ENCODE measurements around the gene PCDHGB2.
A peak's percentile ranks its signal among the peaks of the same experiment; 100 is the strongest.
"Not testable (repeated sequence)": the region's sequence is repeated elsewhere in the genome, so short reads cannot be mapped to it uniquely, and the experiment has no call there.

The PCDHGB2 gene

DNA sequence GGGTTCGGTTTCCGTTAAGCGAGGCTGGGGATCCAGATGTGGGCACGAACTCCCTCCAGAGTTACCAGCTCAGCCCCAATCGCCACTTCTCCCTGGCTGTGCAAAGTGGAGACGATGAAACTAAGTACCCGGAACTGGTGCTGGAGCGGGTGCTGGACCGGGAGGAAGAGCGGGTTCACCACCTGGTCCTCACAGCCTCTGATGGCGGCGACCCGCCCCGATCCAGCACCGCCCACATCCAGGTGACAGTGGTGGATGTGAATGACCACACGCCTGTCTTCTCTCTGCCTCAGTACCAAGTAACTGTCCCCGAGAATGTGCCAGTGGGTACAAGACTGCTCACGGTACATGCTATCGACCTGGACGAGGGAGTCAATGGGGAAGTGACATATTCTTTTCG is 23.6 kb downstream of the PCDHGB2 start:
- no peak for DNase-seq

DNA sequence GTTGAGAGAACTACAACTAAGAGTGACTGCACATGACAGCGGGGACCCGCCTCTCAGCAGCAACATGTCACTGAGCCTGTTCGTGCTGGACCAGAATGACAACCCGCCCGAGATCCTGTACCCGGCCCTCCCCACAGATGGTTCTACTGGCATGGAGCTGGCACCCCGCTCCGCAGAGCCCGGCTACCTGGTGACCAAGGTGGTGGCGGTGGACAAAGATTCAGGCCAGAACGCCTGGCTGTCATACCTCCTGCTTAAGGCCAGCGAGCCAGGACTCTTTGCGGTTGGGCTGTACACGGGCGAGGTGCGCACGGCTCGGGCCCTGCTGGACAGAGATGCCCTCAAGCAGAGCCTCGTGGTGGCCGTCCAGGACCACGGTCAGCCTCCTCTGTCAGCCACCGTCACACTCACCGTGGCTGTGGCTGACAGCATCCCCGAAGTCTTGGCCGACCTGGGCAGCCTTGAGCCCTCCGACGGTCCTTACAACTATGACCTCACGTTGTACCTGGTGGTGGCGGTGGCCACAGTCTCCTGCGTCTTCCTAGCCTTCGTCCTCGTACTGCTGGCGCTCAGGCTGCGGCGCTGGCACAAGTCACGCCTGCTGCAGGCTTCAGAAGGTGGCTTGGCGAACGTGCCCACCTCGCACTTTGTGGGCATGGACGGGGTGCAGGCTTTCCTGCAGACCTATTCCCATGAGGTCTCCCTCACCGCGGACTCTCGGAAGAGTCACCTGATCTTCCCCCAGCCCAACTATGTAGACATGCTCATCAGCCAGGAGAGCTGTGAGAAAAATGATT is 24.9 kb downstream of the PCDHGB2 start:
- DNase-seq, result no peak

DNA sequence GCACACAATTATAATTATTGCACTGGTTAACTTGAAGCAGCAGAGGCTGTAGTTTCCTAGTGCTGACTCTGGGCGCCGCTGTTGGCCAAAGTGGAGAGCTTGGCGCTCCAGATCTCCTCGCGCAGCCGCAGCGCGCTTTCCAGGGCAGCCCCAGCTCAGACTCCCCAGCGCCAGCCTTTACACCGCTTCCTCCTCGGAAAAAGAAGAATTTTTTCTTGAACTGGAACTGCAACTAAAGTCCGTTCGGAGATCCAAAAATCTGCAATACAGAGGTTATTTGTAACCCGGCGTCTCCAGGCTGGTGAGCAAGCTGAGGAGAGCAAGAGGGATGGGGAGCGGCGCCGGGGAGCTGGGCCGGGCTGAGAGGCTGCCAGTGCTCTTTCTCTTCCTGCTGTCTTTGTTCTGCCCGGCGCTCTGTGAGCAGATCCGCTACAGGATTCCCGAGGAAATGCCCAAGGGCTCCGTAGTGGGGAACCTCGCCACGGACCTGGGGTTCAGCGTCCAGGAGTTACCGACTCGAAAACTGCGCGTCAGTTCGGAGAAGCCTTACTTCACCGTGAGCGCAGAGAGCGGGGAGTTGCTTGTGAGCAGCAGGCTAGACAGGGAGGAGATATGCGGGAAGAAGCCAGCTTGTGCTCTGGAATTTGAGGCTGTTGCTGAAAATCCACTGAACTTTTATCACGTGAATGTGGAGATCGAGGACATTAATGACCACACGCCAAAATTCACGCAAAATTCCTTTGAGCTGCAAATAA is 27.9 kb downstream of the PCDHGB2 start, which contains the start of gene PCDHGB4:
PCDHGB4 (plus strand) TSS at position 142 of the 755 bp plus-strand sequence; CDS start at position 329, 187 bp downstream.
- not testable (repeated sequence) for DNase-seq

DNA sequence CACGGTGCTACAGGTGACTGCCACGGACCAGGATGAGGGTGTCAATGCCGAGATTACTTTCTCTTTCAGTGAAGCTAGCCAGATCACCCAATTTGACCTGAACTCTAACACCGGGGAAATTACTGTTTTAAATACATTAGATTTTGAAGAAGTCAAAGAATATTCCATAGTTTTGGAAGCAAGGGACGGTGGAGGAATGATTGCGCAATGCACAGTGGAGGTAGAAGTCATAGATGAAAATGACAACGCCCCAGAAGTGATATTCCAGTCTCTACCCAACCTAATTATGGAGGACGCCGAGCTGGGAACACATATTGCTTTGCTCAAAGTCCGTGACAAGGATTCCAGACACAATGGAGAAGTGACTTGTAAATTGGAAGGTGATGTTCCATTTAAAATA is 28.9 kb downstream of the PCDHGB2 start:
- DNase-seq, result no peak

DNA sequence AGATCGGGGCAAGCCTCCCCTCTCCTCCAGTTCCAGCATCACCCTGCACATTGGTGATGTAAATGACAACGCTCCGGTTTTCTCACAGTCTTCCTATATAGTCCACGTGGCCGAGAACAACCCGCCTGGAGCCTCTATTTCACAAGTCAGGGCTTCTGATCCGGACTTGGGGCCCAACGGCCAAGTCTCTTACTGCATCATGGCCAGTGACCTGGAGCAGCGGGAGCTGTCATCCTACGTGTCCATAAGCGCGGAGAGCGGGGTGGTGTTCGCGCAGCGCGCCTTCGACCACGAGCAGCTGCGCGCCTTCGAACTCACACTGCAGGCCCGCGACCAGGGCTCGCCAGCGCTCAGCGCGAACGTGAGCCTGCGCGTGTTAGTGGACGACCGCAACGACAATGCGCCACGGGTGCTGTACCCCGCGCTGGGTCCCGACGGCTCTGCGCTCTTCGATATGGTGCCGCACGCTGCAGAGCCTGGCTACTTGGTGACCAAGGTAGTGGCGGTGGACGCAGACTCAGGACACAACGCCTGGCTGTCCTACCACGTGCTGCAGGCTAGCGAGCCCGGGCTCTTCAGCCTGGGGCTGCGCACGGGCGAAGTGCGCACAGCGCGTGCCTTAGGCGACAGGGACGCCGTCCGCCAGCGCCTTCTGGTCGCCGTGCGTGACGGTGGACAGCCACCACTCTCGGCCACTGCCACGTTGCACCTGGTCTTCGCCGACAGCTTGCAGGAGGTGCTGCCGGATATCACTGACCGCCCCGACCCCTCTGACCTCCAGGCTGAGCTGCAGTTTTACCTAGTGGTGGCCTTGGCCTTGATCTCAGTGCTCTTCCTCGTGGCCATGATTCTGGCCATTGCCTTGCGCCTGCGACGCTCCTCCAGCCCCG is 29.6 kb downstream of the PCDHGB2 start:
- DNase-seq, result no peak

DNA sequence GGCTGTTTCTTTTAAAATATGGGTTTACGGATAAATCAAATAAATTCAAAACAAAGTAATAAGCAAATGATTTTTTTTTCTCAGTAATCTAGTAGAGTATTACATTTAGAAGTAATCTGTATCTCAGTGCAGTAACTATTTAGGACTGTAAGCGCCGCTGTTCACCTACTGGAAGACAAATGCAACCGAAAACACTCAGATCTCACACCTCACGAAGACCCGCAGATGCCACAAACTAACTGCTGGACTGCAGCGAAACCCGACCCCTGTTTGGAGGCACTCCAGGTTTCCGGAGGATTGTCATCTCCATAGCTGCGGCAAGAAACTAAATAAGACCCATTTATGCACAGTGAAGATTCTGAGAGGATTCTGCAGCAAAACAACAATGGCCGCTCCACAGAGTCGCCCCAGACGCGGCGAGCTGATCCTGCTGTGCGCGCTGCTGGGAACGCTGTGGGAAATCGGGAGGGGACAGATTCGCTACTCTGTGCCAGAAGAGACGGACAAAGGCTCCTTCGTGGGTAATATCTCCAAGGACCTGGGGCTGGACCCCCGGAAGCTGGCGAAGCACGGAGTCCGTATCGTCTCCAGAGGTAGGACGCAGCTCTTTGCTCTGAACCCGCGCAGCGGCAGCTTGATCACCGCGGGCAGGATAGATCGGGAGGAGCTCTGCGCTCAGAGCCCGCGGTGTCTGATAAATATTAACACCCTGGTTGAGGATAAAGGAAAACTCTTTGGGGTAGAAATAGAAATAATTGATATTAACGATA is 32.8 kb downstream of the PCDHGB2 start, which contains the start of gene PCDHGA8:
PCDHGA8 (plus strand) TSS at position 205 of the 770 bp plus-strand sequence; CDS start at position 386, 181 bp downstream.
- no peak for DNase-seq

DNA sequence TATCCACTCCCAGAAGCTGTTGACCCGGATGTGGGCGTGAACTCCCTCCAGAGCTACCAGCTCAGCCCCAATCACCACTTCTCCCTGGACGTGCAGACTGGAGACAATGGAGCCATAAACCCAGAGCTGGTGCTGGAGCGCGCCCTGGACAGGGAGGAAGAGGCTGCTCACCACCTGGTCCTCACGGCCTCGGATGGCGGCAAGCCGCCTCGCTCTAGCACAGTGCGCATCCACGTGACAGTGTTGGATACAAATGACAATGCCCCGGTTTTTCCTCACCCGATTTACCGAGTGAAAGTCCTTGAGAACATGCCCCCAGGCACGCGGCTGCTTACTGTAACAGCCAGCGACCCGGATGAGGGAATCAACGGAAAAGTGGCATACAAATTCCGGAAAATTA is 33.5 kb downstream of the PCDHGB2 start:
- DNase-seq, result no peak

DNA sequence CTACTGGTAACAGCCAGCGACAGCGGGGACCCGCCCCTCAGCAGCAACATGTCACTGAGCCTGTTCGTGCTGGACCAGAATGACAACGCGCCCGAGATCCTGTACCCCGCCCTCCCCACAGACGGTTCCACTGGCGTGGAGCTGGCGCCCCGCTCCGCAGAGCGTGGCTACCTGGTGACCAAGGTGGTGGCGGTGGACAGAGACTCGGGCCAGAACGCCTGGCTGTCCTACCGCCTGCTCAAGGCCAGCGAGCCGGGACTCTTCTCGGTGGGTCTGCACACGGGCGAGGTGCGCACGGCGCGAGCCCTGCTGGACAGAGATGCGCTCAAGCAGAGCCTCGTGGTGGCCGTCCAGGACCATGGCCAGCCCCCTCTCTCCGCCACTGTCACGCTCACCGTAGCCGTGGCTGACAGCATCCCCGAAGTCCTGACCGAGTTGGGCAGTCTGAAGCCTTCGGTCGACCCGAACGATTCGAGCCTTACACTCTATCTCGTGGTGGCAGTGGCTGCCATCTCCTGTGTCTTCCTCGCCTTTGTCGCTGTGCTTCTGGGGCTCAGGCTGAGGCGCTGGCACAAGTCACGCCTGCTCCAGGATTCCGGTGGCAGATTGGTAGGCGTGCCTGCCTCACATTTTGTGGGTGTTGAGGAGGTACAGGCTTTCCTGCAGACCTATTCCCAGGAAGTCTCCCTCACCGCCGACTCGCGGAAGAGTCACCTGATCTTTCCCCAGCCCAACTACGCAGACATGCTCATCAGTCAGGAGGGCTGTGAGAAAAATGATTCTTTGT is 34.8 kb downstream of the PCDHGB2 start:
- not testable (repeated sequence) for DNase-seq

DNA sequence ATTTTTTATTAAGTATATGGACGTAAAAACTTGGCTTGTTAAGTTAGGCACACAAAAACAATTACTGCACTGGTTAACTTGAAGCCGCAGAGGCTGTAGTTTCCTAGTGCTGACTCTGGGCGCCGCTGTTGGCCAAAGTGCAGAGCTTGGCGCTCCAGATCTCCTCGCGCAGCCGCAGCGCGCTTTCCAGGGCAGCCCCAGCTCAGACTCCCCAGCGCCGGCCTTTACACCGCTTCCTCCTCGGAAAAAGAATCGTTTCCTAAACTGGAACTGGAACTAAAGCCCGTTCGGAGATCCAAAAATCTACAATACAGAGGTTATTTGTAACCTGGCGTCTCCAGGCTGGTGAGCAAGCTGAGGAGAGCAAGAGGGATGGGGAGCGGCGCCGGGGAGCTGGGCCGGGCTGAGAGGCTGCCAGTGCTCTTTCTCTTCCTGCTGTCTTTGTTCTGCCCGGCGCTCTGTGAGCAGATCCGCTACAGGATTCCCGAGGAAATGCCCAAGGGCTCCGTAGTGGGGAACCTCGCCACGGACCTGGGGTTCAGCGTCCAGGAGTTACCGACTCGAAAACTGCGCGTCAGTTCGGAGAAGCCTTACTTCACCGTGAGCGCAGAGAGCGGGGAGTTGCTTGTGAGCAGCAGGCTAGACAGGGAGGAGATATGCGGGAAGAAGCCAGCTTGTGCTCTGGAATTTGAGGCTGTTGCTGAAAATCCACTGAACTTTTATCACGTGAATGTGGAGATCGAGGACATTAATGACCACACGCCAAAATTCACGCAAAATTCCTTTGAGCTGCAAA is 38.2 kb downstream of the PCDHGB2 start, which contains the start of gene PCDHGB5:
PCDHGB5 (plus strand) TSS at position 192 of the 796 bp plus-strand sequence; CDS start at position 373, 181 bp downstream.
- peak in 1 of 58 donors; percentile 10 for DNase-seq

DNA sequence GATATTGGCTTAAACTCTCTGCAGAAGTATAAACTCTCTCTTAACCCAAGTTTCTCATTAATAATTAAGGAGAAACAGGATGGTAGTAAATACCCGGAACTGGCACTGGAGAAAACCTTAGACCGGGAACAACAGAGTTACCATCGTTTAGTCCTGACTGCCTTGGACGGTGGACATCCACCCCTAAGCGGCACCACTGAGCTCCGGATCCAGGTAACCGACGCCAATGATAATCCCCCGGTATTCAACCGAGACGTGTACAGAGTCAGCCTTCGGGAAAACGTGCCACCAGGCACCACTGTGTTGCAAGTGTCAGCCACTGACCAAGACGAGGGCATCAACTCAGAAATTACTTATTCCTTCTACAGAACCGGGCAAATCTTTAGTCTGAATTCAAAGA is 38.8 kb downstream of the PCDHGB2 start:
- no peak for DNase-seq

DNA sequence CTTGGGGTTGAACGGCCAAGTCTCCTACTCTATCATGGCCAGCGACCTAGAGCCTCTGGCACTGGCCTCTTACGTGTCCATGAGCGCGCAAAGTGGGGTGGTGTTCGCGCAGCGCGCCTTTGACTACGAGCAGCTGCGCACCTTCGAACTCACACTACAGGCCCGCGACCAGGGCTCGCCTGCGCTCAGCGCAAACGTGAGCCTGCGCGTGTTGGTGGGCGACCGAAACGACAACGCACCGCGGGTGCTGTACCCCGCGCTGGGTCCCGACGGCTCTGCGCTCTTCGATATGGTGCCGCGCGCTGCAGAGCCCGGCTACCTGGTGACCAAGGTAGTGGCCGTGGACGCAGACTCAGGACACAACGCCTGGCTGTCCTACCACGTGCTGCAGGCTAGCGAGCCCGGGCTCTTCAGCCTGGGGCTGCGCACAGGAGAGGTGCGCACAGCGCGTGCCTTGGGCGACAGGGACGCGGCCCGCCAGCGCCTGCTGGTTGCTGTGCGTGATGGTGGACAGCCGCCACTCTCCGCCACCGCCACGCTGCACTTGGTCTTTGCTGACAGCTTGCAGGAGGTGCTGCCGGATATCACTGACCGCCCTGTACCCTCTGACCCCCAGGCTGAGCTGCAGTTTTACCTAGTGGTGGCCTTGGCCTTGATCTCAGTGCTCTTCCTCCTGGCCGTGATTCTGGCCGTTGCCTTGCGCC is 39.9 kb downstream of the PCDHGB2 start:
- DNase-seq, result no peak

DNA sequence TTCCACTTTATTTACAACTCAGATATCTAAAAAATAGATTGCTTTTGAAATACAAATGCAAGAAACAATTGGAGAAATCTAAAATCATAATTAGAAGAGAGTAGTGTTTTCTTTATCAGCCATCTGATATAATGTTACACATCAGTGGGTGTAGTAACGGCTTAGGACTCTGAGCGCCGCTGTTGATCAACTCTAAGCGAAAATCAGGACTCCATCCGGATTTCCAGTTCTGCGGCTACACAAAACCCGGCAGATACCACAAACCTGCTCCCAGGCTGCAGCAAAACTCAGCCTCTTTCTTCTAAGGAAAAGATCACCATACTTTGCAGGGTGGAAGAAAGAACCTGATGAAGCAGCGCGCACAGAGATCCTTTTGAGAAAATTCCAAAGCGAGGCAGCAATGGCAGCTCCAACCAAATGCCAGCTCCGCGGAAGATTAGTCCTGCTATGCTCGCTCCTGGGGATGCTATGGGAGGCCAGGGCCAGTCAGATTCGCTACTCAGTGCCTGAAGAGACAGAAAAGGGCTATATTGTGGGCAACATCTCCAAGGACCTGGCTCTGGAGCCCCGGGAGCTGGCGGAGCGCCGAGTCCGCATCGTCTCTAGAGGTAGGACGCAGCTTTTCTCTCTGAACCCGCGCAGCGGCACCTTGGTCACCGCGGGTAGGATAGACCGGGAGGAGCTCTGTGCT is 42.9 kb downstream of the PCDHGB2 start, which contains the start of gene PCDHGA9:
PCDHGA9 (plus strand) TSS at position 226 of the 691 bp plus-strand sequence; CDS start at position 401, 175 bp downstream.
- DNase-seq, result peak in 2 of 58 donors; percentile 21 to 27

DNA sequence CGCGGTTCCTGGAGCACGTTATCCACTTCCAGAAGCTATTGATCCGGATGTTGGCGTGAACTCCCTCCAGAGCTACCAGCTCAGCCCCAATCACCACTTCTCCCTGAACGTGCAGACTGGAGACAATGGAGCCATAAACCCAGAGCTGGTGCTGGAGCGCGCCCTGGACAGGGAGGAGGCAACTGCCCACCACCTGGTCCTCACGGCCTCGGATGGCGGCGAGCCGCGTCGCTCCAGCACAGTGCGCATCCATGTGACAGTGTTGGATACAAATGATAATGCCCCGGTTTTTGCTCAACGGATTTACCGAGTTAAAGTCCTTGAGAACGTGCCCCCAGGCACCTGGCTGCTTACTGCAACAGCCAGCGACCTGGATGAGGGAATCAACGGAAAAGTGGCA is 43.6 kb downstream of the PCDHGB2 start:
- no peak for DNase-seq

DNA sequence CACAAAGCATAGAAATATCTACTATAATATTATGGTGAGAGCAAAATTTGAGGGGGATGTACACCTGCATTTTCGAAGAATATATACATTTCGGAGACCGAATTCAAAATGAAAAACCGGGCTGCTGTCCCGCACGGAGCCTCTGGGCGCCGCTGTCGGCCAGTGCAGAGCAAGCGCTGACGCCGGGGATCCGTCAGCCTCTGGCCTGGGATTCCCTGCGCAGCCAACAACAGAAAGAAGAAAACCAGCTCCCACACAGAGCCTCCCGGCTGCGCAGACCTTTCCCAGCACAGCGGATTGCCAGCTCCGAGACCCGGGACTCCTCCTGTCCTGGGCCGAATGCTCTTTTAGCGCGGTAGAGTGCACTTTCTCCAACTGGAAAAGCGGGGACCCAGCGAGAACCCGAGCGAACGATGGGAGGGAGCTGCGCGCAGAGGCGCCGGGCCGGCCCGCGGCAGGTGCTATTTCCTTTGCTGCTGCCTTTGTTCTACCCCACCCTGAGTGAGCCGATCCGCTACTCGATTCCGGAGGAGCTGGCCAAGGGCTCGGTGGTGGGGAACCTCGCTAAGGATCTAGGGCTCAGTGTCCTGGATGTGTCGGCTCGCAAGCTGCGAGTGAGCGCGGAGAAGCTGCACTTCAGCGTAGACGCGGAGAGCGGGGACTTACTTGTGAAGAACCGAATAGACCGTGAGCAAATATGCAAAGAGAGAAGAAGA is 48.2 kb downstream of the PCDHGB2 start, which contains the start of gene PCDHGB6:
PCDHGB6 (plus strand) TSS at position 232 of the 716 bp plus-strand sequence; CDS start at position 414, 182 bp downstream.
- not testable (repeated sequence) for DNase-seq

DNA sequence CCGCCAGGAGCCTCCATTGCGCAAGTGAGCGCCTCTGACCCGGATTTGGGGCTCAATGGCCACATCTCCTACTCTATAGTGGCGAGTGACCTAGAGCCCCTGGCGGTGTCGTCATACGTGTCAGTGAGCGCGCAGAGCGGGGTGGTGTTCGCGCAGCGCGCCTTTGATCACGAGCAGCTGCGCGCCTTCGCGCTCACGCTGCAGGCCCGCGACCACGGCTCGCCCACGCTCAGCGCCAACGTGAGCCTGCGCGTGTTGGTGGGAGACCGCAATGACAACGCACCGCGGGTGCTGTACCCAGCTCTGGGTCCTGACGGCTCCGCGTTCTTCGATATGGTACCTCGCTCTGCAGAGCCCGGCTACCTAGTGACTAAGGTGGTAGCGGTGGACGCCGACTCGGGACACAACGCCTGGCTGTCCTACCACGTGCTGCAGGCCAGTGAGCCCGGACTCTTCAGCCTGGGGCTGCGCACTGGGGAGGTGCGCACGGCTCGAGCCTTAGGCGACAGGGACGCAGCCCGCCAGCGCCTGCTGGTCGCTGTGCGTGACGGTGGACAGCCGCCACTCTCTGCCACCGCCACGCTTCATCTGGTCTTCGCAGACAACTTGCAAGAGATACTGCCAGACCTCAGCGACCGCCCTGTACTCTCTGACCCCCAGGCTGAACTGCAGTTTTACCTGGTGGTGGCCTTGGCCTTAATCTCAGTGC is 50.0 kb downstream of the PCDHGB2 start:
- DNase-seq, result no peak

DNA sequence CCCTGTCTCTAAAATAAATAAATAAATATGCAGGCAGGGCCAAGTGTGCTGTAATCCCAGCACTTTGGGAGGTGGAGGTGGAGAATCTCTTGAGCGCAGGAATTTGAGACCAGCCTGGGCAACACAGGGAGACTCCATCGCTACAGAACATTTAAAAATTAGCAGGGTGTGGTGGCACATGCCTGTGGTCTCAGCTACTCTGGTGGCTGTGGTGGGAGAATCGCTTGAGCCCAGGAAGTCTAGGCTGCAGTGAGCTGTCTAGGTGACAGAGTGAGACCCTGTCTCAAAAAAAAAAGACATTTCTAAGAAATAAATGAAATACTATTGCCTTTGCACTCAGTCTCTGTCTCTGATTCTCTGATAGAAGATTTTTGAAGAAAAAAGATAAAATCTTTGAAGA is 51.8 kb downstream of the PCDHGB2 start:
- DNase-seq, result no peak

Data from anterior cingulate cortex (tissue), 58 donors.